Measurements from ENCODE around the gene TBC1D24.
A peak's percentile ranks its signal among the peaks of the same experiment; 100 is the strongest.

TBC1D24 gene

DNA sequence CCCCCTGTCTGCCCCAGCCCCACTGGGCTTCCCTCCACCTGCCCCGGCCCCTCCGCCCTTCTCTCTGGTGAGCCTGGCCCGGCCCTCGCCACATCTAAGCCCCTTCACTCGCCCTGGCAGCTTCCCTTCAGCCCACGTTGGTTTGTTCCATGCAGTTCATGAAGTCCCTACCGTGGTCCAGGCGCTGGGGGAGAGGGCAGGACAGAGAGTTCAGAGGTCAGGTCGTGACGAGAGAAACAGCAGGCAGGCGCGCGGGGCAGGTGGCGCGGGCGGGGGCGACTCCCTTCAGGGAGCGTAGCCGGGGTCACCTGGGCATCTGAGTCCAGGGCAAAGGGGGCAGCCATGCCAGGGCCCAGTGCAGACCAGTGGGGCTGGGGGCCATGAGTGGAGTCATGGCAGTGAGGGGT, 23.9 kb upstream of the TBC1D24 start:
- DNase-seq: no peak

DNA sequence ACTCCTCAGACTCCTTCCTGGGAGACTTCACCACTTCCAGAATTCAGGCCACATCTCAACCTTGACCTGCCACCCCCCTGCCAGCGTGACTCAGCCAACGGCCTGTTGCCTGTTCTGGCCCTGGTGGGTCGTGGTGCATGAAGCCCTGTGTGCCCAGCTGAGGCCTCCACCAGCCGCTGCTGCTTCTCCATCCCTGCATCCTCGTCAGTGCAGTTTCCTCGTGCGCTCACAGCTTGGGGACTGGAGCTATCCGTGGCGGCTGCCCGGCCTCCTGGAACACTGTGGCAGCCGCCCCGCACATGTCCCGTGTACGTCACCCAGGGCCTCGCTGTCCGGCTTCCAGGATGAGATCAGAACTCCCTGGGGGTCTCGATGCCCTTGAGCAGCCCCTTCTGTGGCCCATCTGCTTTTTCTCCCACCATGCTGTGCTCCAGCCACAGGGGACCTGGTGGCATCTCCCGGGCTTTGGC, 23.0 kb upstream of the TBC1D24 start:
- DNase-seq: no peak

DNA sequence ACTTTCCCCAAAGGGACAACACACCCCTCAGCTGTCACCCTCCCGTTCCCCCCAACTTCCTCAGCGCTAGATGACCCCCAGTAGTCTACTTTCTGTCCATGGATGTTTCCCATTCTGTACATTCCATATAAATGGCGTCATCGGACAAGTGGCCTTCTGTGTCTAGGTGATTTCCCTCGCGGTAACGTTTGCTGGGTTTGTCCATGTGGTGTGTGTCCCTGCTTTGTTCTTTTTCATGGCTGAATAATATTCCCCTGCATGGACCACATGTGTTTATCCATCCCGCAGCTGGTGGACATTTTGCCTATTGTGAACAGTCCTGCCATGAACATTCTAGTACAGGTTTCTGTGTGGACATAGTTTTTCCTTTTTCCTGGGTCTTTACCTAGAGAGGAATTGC, 22.3 kb upstream of the TBC1D24 start:
- no peak for DNase-seq

DNA sequence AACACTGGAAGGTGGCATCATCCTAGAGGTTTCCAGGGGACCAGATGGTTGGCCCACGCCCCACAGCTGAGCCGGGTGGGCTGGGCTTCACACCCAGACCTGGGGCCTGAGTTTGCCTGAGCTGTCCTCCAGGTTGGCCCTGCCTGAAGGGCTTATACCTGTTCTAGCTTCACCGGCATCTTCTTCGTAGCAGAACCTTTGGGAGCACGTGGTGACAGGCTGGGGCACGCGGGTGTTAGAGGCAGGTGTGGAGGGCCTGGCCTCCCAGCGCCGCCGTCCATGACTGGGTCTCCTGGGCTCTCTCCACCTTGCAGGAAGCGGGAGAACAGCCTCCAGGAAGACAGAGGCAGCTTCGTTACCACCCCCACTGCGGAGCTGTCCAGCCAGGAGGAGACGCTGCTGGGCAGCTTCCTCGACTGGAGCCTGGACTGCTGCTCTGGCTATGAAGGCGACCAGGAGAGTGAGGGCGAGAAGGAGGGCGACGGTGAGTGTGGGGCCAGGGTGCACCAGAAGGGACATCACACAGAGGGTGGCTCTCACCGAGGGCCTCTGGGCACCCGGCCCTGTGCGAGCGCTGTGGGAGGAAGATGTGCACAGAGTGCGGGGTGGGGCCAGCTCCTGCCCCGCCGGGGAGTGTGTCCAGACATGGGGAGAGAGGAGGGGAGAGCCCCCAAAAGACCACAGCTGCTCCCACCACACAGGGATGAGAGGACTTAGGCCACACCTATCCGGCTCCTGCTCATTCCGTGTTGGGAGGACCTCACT, 19.7 kb upstream of the TBC1D24 start:
- DNase-seq: no peak

DNA sequence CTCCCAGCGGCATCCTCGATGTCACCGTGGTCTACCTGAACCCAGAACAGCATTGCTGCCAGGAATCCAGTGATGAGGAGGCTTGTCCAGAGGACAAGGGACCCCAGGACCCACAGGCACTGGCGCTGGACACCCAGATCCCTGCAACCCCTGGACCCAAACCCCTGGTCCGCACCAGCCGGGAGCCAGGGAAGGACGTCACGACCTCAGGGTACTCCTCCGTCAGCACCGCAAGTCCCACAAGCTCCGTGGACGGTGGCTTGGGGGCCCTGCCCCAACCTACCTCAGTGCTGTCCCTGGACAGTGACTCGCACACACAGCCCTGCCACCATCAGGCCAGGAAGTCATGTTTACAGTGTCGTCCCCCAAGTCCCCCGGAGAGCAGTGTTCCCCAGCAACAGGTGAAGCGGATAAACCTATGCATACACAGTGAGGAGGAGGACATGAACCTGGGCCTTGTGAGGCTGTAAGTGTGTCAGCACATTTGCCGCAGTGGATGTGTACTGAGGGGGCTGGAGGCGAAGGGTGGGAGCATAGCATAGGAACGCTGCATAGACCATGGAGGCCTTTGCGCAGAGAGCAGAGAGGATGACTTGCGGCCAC, 18.3 kb upstream of the TBC1D24 start:
- DNase-seq: no peak

DNA sequence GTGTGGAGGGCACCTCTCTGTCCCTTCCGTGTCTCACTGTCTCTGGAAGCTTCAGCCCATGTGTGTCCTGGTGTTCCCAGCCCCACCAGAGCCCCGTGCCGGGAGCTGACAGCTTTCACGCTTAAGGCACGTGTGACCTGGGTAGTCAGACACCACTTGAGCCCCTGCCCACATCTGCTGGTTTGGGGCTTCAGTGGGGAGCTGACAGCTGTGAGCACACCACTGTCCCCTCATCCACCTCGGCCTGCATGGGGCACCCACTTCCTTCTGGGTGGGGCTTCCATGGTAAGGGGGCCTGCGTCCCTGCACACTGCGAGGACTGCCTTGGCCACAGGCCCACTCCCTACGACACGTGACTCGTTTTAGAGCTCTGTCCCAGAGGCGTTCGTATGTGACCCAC, 17.7 kb upstream of the TBC1D24 start:
- no peak for DNase-seq

DNA sequence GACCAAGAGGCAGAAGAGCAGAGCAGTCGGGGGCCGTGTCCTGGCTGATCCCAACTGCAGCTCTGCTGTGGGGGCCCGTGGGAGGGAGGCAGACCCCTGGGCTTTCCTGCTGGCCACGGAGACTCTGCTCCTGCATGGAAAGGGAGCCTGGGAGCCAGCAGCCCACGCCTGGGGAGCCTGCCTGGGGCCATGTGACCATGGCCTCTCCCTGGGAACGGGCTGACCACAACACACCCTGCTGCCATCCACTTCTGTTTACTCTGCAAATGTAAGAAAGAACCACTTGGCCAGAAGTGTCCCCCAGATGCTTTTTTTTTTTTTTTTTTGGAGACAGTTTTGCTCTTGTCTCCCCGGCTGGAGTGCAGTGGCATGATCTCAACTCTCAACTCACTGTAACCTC, 17.0 kb upstream of the TBC1D24 start:
- DNase-seq: no peak

DNA sequence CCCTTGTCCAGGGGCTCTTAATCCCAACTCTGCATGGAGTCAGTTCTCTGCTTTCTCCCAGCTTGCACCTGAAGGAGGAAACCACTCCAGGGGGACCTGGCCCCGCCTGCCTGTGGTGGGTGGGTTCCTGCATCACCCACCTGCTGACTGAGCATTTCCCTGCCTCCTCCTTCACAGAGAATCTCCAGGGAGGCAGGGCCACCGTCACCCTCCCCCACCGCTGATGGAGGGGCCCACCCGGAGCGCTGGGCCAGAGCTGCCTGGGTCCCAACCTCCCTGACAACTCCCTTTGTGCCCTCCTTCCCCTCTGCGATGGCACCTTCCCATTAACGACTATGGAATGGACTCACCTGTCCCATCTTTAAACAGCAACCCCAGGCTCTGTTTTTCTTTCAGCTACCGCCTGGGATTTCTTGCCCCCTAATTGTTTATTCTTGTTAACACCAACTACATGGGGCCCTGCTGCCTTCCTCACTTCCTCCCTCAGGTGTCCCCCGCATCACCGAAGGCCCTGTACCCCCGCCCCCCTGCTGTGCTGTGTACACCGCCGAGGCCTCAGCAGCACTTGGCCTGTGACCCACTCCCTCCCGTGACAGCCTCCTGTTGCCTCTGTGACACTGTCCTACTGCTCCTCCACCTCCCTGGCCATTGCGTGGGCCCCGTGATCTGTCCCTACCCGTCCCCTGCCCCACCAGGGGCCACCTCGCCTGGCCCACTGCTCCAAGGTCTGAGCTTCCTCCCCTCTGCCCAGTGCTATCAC, 15.9 kb upstream of the TBC1D24 start:
- DNase-seq: no peak

DNA sequence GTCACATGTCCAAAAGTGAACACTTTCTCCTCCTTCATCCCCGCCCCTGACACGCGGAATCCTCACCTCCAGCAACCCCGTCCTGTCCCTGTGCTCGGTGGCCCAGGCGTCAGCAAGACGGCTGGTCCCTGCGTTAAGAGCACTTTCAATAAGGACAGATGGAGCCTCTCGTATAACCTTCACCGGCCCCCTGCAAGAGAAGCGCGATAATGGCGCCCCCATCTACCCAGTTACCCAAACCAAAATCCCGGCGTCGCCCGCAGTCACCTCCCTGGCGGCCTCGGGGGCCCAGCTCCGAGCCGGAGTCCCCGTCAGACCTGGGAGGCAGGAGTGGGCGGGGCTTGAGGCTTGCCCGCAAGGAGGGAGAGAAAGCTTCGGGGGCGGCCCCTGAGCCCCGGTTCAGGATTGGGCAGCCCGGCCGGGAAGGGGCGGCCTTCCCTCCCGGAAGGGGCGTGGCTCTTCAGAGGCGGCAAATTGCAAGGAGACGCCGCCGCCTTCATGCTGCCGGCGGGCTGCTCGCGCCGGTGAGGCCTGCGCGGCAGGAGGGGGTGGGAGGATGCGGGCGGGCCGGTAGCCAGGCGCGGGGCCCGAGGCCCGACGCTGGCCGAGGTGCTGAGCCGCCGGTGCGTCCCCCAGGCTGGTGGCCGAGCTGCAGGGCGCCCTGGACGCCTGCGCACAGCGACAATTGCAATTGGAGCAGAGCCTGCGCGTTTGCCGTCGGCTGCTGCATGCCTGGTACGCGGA, 15.1 kb upstream of the TBC1D24 start, which contains the start of gene TEDC2:
Gene TEDC2, plus strand, starts transcription at position 463 of the 744 bp plus-strand sequence. Its CDS starts 36 bp downstream, at position 499.
- peak; percentile 91 for DNase-seq

DNA sequence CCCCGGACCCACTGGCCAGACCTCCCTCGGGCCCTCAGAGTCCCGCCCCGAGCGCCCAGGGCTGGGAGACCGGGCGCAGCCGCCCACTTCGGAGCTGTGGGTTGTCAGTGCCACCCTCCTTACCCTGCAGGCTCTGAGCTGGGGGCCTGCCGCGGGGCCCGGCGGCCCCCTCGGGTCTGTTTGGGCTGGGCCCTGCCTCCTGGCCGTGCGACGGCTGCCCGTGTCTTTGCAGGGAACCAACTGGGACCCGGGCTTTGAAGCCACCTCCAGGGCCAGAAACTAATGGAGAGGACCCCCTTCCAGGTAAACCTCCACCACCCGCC, 14.6 kb upstream of the TBC1D24 start:
- DNase-seq: no peak

DNA sequence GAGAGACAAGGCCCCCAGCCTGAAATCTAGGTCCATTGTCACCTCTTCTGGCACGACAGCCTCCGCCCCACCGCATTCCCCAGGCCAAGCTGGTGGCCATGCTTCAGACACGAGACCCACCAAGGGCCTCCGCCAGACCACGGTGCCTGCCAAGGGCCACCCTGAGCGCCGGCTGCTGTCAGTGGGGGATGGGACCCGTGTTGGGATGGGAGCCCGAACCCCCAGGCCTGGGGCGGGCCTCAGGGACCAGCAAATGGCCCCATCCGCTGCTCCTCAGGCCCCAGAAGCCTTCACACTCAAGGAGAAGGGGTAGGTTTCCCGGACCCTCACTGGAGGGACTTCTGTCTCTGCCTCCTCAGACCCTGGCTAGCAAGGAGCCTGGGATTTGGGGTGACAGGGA, 14.0 kb upstream of the TBC1D24 start:
- no peak for DNase-seq

DNA sequence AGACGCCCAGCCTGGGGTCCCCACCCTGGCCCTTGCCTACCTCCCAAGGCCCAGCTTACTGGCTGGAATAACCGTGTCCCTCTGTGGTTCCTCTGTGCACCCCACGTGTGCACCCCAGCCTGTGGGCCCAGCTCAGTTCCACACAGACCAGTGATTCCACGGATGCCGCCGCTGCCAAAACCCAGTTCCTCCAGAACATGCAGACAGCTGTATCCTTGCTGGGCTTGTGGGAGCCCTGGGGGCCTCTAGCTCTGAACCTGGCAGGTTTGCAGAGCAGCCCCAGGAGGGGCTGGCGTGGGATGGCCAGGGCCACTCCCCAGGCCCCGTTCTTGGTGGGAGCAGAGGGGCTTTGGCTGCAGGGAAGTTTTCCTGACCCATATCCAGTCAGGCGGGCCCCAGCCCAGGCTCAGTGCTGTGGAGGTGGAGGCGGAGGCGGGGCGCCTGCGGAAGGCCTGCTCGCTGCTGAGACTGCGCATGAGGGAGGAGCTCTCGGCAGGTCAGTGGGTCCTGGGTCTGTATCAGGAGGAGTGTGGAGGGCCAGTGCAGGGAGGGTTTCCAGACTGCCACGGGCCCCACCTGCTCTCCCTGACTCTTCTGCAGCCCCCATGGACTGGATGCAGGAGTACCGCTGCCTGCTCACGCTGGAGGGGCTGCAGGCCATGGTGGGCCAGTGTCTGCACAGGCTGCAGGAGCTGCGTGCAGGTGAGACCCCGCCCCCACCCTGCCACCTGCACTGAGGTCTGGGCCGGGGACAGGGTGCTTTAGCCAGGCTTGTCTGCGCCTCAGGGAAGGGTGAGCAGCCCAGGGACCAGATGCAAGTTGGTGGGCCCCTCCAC, 12.7 kb upstream of the TBC1D24 start:
- no peak for DNase-seq

DNA sequence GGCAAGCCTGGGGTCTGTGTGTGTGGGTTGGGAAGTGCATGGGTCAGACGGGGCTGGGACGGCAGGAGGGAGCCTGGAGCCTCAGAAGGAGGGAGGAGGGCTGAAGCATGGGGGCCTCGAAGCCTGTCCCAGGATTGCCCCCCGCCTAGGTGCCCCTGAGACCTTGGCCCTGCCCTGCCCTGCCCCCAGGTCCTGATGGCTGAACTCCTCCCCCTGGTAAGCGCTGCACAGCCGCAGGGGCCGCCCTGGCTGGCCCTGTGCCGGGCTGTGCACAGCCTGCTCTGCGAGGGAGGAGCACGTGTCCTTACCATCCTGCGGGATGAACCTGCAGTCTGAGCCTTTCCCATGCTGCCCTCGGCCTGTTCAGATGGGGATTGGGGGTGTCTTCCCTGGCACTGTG, 10.6 kb upstream of the TBC1D24 start:
- DNase-seq: no peak

DNA sequence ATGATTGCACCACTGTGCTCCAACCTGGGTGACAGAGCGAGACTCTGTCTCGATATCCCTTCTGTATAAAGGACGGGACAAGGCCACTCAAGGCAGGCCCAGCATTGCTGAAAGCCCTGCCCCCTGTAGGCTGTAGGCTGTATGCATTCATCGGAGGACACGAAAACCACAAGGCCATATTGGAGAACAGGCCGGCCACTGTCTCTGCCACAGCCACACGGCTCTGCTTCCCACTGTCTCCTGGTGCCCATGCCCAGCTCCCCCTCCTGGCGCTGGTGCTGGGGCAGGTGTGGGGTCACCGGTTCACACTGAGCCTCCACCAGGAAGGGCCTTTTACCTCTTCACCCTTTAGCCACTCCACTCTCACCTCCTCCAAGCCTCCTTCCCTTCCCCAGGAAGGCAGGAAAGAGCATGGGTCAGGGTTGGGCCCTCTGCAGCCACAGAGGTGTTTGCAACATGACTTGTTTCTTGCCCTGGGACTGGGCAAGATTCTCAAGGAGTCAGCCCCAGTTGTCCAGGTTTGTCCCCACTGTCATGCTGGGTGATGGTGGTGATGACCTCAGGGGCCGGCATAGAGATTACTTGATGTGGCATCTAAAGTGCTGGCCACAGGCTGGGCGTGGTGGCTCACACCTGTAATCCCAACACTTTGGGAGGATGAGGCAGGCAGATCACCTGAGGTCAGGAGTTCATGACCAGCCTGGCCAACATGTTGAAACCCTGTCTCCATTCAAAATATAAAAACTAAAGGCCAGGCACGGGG, 9.1 kb upstream of the TBC1D24 start:
- DNase-seq: no peak

DNA sequence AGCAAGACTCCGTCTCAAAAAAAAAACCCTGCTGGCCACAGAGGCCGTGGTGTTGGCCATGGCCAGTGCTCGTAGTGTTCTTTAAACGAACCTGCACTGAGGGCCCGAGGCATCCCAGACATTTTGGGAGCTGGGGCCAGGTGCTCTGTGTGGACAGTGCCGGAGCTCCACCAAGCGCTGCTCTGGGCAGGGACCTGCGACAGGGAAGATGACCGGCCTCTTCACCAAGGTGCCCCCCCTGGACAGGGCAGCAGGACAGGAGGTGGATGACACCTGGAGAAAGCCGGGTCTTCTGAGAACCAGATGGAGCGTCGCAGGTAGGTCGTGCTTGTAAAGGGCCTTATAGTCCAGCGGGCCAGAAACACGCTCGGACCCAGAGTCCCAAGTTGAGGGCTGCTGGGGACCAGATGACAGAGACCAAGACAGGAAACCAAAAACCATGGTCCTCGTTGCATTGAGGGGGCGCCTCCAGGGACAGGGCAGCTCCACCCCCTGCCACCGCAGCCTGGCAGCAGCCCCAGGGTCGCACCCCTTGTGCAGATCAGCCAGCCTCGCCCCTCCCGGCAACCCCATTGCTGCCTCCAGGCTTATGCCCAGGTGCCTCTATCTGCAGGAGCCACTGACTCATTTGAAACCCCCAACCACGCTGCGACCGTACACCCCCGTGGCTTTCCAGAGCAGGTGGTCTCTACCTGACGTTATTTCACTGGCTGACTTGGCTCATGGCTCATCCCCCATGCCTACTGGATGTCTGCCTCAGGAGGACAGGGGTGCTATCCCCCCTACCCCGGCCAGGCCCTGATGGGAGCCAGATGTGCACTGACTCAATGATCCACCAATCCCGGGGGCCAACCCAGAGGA, 8.0 kb upstream of the TBC1D24 start:
- no peak for DNase-seq

DNA sequence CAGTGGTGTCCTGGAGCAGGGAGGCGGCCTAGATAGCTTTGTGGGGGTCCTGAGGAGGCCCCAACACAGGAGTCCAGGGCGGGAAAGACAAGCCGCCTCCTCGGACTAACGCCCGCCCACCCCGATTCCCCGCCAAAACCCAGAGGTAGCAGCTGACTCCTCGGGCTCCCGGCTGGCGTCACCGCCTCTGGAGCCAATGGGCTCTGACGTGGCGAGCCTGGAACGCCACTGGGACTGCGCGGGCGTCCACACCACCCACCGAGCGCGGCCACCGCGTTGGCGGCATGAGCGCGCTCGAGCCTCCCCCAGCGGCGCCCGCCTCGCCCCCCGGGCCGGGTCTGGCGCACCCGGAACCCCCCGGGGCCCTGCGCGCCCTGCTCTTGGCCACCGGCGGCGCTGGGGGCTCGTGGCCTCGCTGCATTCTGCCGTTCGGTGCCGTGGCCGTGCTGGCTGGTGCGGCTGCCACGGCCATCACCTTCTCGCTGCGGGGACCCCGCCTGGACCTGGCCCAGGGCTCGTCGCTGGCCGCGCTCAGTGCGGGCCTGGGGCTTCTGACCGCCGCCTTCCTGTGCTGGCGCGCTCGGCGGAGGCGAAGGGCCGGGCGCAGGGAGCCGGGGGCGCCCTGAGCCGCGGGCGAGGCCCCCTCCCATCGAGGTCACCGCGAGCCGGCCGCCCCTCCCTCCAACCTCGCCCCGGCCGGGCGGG, 7.2 kb upstream of the TBC1D24 start:
- peak; percentile 80 for DNase-seq

DNA sequence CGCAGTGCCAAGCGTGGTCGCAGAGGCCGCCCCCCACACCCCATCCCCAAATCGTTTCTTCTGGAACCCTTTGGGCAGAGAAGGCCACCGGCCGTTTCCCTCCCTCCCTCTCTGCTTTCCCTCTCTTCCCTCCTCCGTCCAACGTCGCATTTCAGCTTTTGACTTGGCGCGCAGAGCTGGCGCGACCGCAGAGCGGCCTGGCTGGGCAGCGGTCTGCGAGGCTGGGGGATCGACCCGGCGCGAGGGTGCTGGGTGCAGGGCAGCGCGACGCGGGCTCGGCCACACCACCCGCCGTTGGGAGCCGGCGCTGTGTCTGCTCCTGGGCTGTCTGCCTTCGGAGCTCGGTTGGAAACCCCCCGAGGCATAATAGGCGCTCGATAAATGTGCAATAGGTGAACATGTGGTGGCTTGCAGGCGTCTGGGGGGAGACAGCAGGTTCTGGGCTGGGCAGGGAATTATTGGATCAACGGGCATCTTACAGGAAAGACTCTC, 6.6 kb upstream of the TBC1D24 start:
- DNase-seq: no peak

DNA sequence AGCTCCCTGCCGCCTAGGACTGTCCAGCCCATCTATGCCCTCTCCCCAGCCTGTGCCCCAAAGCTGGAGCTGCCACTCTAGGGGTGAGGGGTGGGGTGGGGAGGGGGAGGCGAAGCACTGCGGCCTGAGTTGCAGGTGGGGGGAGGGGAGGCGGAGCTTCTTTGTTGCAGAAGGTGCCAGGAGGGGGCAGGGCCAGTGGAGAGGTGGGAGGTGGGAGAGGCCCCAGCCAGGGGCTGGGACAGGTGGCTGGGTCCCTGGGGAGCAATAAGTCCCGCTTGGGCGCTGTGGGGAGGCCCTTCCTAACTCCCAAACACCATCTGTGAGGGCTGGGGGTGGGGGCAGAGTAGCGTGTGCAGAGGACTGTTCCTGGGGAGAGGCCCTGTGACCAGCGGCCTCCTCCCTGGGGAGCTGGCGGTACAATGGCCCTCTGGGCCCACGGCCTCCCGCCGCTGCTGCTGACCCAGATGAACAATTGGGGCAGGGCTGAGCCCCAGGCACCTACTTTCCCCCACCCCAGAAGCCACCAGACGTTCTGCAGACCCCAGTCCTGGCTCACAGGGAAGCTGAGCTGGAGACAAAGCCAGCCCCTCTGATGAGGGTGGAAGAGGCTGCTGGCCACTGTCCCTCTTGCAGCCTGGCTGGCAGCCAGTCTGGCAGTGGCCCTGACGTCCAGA, 6.1 kb upstream of the TBC1D24 start:
- DNase-seq: no peak
